GM21367 (cell line): Measurements from ENCODE around the gene LMAN1L.

Experiments
- ATAC-seq: cut with Tn5 transposase; IDR thresholded peaks from one replicate; pipeline ENCODE4 v1.9.1; 2021; ENCODE audit not compliant: unreplicated experiment

LMAN1L gene

DNA sequence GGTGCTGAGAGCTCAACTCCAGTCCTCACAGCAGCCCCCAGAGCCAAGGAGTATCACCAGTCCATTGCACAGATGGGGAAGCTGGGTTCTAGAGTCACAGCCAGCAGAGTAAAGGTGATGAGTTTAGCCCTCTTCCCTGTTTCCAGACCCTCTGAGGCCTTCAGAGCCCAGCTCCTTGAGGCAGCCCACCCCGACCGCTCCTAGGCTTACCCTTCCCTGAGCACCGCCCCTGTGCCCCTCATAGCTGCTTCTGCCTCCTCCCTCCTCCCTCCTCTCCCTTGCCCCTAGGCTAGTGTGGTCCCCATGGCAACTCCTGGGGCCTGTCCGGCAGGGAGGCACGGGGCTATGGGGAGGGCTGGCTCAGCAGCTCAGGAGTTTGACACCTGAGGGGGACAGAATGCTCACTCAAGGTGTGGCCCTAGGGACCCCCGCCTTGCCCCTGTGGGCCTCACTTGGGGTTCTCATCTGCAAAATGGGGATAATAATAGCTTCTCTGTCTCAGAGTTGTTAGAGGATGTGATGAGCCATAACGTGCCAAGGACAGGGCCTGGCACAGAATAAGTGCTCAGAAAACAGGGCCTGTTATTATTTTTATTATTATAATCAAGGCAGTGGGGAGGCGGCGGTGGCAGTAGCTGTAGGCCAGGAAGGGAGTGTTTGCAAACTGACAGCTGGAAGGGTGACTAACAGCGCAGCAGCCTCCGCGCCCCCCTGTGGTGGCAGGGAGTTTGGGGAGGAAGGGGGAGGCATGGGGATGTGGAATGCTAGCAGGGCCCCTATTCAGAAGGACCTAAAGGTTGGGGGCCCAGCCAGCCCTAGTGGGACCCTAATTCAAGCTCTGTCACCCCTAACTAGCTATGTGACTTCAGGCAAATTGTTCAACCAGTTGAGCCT lies 19.3 kb upstream of the LMAN1L start:
- no peak for ATAC-seq

DNA sequence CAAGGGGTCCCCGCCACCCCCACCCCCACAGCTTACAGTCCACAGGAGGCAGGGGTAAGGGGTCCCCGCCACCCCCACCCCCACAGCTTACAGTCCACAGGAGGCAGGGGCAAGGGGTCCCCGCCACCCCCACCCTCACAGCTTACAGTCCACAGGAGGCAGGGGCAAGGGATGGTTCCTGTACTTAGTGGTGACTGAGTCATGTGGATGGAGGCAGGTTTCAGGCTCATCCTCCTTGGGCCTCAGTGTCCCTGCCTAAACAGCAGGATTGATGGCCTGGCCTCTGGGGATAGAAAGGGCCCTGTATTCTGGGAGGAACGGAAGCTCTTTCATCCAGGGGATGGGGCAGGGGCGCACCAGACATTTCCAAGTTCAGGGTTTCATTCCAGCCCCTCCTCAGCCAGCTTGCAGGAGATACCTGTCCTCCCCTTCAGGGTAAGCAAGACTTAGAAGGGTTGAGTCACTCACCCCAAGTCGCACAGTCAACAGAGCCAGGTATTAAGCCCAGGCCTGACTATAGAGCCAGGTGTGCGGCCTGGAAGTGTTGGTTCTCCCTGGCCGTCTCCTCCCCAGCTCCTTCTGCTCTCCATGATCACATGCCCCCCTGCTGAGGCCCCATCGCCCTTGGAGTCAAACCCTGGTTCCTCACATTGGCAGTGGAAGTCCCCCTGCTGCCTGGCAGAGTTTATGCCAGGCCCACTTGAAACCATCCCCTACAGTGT lies 18.2 kb upstream of the LMAN1L start:
- ATAC-seq = no peak

DNA sequence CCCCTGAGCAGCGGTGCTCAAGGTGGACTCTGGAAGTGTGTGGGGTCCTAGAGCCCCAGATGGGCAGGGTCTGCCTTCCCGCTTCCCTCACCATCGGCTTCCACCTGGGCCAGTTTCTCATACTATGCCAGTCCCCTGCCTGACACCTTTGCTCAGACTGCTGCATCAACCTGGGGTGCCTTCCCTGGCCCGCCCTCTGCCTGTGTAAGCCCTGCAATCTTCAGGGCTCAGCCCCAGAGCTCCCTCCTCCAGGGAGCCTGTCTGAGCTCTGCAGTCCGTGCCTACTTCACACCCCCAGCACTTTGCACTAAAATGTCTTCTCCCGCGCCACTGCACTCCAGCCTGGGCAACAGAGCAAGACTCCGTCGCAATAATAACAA lies 17.7 kb upstream of the LMAN1L start:
- ATAC-seq = no peak

DNA sequence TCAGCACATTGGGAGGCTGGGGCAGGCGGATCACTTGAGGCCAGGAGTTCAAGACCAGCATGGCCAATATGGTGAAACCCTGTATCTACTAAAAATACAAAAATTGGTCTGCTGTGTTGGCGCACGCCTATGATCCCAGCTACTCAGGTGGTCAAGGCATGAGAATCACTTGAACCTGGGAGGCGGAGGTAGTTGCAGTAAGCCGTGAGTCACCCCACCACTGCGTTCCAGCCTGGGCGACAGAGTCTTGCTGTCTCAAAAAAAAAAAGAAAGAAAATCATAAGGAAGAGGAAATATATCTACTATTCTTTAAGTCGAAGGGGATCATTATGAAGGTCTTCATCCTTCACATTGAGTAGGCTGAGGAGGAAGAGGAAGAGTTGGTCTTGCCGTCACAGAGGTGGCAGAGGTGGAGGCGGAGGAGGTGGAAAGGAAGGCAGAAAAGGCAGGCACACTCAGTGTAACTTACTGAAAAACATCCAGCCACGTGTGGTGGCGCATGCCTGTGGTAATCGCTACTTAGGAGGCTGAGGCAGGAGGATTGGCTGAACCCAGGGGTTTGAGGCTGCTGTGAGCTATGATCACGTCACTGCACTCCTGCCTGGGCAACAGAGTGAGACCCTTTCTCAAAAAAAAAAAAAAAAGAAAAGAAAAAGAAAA lies 16.5 kb upstream of the LMAN1L start:
- ATAC-seq = no peak

DNA sequence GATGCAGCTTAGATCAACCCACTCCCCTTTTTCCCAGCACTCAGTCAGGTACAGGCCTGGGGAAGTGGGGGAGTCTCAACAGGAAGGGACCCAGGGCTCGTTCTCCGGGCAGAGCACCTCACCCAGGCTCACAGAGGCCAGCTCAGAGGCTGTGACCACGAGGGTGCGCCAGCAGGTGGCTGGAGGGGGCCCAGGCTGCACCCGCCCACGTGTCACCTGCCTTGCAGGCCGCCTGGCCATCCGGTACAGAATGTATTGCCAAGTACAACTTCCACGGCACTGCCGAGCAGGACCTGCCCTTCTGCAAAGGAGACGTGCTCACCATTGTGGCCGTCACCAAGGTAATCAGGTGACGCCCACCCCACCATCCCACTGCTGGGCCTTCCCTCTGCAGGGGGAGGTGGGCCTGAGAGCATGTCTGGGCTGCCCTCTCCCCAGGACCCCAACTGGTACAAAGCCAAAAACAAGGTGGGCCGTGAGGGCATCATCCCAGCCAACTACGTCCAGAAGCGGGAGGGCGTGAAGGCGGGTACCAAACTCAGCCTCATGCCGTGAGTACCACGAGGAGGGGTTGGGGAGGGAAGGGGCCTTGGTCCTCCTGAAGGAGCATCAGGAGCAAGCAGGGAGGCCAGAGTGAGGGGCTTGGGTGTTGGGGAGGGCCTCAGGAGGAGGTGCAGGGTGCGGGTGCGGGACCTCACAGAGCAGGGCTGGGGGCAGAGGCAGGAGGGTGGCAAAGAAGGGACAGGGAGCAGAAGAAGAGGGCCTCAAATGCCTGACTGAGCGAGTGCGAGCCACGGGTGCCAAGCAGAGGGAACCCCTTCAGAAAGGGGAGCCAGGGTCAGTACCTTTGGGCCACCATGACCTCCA lies 14.0 kb upstream of the LMAN1L start:
- ATAC-seq = no peak

DNA sequence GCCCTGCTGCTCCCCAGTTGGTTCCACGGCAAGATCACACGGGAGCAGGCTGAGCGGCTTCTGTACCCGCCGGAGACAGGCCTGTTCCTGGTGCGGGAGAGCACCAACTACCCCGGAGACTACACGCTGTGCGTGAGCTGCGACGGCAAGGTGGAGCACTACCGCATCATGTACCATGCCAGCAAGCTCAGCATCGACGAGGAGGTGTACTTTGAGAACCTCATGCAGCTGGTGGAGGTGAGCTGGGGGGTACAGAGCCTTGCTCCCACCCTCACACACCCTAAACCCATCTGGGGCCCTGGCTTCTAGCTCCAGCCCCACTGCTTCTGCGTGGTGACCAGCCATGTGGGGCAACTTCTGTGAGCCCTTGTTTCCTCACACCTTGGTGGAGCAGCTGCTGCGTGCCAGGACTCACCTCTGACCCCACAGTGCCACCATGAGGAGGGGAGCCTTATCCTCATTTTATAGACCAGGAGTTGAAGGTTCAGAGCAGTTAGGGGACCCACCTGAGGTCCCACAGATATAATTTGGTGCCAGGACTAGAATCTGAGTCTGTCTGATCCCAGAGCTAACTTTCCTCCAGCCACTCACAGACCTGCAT lies 13.3 kb upstream of the LMAN1L start:
- no peak for ATAC-seq

DNA sequence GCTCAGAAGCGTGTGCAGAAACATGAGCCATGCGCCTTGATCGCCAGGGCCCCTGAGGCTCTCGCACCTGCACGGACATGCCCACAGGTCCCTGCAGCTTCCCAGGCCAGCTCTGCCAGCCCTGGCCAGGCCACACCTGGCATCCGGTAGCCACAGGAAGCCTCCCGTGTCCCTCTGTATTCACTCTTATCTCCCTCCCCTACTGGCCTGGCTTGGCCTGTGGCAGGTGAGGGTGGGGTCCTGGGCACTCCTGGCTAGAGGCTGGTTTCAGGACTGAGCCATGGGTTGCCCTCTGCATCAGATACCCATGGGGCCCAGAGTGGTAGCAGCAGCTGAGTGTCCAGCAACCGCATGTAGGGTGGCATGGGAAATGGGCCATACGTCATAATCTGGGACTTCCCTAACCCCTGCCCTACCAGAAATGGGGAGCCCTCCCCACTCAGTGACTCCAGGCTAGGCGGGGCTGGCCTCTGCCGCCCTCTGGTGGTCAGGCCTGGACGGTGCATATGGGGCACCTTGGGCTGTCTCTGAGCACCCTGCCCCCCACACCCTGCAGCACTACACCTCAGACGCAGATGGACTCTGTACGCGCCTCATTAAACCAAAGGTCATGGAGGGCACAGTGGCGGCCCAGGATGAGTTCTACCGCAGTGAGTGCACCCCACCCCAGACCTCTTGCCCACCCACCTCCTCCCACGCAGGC lies 12.6 kb upstream of the LMAN1L start:
- ATAC-seq = no peak

DNA sequence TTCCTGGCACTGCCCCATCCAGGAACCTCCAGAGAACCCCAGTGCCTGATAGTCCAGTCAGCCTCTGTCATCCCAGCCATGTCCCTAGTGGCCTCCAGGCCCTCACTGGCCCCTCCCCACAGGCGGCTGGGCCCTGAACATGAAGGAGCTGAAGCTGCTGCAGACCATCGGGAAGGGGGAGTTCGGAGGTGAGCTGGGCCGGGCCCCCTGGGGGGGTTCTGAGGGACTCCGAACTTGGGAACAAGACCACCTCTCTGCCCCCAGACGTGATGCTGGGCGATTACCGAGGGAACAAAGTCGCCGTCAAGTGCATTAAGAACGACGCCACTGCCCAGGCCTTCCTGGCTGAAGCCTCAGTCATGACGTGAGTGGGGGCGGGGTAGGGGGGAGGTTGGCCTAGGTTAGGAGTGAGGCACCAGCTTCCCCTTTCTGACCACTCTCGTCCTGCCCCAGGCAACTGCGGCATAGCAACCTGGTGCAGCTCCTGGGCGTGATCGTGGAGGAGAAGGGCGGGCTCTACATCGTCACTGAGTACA lies 12.0 kb upstream of the LMAN1L start:
- no peak for ATAC-seq

DNA sequence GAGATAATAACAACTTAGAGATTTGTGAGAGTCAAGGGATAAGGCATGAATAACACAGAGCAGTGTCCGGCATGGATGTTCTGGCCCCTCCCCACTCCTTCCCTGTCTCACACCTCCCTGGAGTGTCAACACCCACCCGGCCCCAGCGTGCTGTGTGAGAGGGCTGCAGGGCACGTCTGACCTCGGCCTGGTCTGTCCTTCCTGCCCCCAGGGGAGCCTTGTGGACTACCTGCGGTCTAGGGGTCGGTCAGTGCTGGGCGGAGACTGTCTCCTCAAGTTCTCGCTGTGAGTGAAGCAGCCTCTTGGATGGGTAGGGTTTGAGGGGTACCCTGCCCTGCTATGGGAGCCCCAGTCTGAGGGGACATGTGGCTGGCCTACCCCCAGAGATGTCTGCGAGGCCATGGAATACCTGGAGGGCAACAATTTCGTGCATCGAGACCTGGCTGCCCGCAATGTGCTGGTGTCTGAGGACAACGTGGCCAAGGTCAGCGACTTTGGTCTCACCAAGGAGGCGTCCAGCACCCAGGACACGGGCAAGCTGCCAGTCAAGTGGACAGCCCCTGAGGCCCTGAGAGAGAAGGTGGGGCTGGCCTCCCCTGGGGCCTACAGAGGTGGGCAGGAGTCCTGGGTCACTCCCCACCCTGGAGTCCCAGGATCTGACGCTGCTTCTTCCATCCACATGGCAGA lies 11.2 kb upstream of the LMAN1L start:
- ATAC-seq = no peak

DNA sequence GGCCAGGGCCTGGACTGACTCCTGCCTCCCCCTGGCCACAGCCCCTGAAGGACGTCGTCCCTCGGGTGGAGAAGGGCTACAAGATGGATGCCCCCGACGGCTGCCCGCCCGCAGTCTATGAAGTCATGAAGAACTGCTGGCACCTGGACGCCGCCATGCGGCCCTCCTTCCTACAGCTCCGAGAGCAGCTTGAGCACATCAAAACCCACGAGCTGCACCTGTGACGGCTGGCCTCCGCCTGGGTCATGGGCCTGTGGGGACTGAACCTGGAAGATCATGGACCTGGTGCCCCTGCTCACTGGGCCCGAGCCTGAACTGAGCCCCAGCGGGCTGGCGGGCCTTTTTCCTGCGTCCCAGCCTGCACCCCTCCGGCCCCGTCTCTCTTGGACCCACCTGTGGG lies 10.3 kb upstream of the LMAN1L start:
- no peak for ATAC-seq

DNA sequence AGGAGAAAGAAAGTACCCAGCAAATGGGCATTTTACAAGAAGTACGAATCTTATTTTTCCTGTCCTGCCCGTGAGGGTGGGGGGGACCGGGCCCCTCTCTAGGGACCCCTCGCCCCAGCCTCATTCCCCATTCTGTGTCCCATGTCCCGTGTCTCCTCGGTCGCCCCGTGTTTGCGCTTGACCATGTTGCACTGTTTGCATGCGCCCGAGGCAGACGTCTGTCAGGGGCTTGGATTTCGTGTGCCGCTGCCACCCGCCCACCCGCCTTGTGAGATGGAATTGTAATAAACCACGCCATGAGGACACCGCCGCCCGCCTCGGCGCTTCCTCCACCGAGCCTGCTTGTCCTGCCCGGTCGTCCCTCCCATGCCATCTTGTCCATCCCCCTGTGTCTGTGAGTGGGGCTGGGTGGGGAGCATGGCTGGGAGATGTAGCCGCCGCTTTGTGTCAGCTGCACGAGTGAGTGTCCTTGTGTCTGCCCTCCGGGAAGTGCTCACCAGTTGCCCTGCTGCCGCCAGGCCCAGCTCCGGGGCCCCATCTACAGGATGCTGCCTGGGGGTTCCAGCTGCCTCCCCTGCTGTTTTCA lies 9.7 kb upstream of the LMAN1L start:
- ATAC-seq = no peak

DNA sequence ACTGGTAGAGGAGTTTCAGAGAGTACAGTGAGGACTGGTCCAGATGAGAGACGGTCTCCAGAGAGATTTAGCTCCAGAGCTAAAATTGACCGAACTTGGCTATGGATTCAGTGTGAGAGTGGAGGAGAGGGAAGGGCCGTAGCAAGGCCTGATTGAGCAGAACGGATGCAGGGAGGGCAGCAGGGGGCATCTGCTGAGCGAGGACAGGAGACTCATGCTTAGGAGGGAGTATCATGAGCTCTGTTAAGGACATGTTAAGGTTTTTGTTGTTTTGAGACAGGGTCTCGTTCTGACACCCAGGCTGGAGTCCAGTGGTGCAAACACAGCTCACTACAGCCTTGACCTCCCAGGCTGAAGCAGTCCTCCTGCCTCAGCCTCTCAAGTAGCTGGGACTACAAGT lies 7.7 kb upstream of the LMAN1L start:
- ATAC-seq = no peak

DNA sequence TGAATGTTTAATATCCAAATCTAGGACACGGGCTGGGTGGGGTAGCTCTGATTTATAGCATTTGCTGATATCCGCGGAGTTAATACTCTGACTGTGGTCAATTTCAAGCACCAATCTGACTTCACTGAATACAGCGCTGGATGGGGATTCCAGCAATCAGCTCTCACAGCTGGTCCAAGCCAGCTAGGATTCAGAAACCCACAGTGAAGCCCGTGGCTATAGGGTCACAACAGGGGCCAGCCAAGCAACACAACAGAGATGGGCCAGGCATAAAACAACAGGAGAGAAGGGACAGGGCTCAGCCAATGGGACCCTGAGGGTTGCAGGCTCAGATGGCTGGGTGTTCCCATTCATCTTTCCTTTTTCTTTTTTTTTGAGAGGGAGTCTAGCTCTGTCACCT lies 5.4 kb upstream of the LMAN1L start:
- no peak for ATAC-seq

DNA sequence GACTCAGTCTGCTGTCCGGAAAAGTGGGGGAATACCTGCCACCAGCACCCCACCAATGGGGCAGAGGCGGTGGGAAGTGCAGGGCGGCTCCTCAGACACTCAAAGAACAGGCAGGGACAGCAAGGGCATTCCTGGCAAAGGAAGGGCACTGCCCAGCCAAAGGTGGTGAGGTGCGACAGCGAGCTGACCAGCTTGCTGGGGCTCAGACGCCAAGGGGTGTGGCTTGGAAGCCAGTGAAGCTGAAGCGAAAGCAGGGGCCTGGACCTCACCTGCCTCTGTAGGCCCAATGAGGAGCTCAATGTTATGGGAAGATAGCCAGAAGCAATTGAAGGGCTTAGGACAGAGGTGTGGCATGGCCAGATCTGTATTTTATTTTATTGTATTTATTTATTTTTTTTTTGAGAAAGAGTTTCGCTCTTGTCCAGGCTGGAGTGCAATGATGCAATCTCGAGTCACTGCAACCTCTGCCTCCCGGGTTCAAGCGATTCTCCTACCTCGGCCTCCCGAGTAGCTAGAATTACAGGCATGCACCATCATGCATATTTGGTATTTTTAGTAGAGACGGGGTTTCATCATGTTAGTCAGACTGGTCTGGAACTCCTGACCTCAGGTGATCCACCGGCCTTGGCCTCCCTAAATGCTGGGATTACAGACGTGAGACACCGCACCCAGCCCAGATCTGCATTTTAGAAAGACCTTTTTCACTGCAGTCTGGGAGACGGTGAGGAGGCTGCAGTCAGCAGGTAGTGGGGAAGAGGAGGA lies 4.4 kb upstream of the LMAN1L start:
- ATAC-seq = no peak

DNA sequence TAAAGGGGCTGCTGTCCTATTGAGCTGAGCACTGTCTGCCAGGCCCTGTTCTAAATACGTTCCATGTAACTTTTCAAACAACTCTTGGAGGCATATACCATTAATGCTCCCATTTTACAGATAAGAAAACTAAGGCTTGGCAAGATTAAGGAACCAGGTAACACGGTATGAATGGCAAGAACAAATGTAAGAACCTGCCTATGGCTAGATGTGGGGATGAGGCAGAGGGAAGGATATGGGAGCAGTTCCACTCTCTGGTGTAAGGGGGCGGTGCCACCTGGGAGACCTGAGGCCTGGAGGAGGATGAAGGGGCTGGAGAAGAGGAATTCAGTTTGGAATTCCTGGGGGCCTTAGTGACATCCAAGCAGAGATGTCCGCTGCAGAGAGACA lies 3.8 kb upstream of the LMAN1L start:
- no peak for ATAC-seq

DNA sequence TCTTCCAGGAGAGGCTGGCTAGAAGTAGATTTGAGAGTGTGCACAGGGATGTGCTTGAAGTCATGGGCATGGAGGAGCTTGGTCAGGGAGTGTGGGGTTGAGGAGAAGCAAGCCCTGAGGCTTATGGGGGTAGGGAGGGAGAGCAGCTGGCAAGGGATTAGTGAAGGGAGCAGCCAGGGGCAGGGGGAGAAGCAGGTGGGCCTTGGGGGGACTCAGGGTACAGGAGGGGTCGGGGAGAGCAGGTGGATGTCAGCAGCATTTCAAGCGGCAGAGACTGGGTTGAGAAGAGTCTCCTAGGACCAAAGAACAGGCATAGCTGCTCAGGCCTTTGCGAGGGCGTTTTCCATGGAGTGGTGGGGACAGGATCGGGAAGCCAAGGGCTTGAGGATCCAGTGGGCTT lies 3.4 kb upstream of the LMAN1L start:
- no peak for ATAC-seq

DNA sequence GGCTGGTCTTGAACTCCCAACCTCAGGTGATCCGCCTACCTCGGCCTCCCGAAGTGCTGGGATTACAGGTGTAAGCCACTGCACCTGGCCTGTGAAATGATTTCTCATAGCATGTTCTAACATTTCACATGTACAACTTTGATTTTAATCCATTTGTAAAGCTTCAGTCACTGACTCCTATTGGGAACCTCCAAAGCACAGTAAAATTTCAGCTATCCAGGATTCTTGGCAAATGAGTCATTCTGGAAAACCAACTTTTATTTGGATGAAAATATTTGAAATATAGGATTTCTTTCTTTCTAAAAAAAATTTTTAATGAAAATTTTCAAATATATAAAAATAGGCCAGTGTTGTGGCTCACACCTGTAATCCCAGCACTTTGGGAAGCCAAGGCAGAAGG lies 2.7 kb upstream of the LMAN1L start:
- ATAC-seq = no peak
